GM12892 (cell line): Measurements from ENCODE around the gene RAB31.
"Not testable (repeated sequence)": the region's sequence is repeated elsewhere in the genome, so short reads cannot be mapped to it uniquely, and the experiment has no call there.

Experiments
- DNase-seq: peaks from one replicate; pipeline ENCODE4 v3.0.0; 2011; ENCODE audit not compliant: insufficient read length
- FAIRE-seq: peaks from 2 replicates; lab custom pipeline; 2011; peaks lifted over from hg19 to GRCh38; lab: Jason Lieb, UNC
- POLR2A ChIP-seq: IDR thresholded peaks from 2 replicates; pipeline ENCODE4 v1.6.1; 2011; ENCODE audit warnings: low read depth, low read length, control low read depth
- POLR2AphosphoS5 ChIP-seq: IDR thresholded peaks from 2 replicates; pipeline ENCODE4 v1.6.1; 2011; ENCODE audit warnings: low read depth, low read length, control low read depth
- TAF1 ChIP-seq: IDR thresholded peaks from 2 replicates; pipeline ENCODE4 v1.6.1; 2011; ENCODE audit warnings: low read depth, mild to moderate bottlenecking, control low read depth, low read length, borderline replicate concordance

The RAB31 gene

DNA sequence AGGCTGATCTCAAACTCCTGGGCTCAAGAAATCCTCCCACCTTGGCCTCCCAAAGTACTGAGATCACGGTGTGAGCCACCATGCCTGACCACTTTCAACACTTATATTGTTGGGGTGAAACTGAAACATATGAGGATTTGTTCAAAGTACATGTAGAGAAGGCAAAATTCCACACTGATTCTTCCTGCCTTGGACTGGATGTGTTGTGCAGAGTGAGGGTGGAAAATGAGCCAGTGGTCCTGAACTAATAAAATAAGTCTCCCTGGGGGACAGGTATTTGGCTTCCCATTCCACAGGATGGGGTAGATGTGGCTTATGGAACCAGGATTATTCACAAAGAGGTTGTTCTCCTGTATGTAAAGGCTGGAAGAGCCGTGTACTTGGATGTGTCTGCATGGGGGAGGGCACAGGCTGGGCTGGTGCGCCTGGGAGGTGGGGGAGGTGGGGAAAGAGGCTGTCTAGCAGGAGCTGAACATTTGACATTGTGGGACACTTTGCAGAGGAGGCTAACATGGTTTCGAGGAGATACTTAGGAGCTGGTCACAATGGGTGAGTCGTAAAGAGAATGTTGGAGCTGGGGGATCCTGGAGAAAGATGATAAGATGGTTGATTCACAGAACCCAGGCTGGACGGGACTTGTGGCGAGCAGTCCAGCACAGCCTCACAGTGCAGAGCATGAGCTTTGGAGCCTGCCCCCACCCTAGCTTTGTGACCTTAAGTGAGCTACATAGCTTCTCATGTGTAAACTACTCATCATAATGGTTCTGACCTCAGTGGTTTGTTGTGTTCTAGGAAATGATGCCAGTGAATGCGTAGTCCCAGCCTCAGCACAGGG lies 177.3 kb downstream of the RAB31 start, which contains the start of gene TXNDC2:
Gene TXNDC2 (plus strand): TSS at position 804 of the 835 bp plus-strand sequence. CDS start 708 bp downstream, outside the sequence.
- FAIRE-seq = no peak

DNA sequence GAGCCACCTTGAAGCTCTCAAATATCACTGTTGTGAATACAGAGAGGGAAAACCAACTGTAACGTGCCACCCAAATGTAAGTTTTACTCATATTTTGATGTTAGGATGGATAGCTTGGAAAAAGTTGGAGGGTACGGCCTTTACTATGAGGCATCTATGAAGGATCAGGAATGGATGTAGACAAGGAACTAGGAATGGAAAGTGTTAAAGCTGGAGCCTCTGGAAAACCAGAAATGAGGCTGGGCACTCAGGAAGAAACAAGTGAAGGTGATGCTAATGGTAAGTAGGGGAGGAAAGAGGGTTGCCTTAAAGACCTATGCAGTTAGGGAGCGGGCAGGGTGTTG lies 177.9 kb downstream of the RAB31 start:
- TF ChIP-seq POLR2A = no peak
- TF ChIP-seq POLR2AphosphoS5 = no peak
- no peak for TF ChIP-seq TAF1
- DNase-seq = no peak
- FAIRE-seq = no peak

More for the DNA sequence above, 177.3 kb downstream of the RAB31 start, which contains the start of gene TXNDC2:
- TF ChIP-seq POLR2A (no peak), TAF1 (no peak), POLR2AphosphoS5 (no peak)
- no peak for DNase-seq

DNA sequence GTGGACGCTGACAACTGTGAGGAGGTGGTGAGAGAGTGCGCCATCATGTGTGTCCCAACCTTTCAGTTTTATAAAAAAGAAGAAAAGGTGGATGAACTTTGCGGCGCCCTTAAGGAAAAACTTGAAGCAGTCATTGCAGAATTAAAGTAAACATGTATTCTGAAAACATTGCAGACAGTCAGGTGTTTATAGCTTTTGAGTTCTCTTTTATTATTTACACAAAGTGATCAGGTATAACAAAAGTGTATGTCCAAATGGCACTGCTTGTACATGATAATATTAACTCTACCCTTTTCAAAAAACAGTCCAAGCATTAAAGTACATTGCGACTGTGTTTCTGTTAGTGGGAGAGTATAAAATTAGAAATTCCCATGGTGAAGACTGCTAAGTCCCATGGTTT lies 179.9 kb downstream of the RAB31 start:
- TF ChIP-seq POLR2A = no peak
- no peak for TF ChIP-seq TAF1
- TF ChIP-seq POLR2AphosphoS5 = no peak
- no peak for FAIRE-seq
- no peak for DNase-seq

DNA sequence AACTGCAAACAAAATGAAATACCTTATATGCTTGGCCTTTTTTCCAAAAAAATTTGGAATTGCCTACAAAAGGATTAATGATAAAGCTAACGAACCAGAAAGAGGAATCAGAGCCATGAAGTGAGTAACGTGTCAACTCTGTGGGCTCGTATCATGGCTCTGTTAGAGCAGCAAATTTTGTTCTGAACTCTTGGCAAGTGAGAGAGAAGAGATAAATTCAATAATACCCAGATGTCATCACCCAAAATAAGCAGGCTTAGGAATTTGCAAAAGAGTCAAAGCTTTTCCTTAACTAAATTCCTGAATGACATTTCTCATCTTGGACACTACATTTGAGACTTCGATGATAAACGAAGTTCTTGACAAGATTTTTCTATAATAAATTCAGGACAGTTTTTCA lies 182.1 kb downstream of the RAB31 start:
- TF ChIP-seq POLR2A = no peak
- TF ChIP-seq POLR2AphosphoS5 = no peak
- no peak for TF ChIP-seq TAF1
- DNase-seq = no peak
- FAIRE-seq = no peak

DNA sequence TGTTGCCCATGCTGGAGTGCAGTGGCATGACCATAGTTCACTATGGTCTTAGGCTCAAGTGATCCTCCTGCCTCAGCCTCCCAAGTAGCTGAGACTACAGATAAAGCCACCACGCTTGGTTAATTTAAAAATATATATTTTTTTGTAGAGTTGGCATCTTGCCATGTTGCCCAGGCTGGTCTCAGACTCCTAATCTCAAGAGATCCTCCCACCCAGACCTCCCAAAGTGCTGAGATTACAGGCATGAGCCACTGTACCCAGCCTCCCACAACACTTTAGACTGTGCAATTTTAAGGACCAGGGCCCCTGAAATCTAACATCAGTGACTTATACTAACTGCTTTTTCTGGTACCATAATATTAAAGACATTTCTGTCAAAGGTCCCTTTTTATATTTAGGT lies 182.9 kb downstream of the RAB31 start:
- FAIRE-seq = no peak
- DNase-seq = no peak
- TF ChIP-seq POLR2AphosphoS5 (no peak), TAF1 (no peak), POLR2A (no peak)

DNA sequence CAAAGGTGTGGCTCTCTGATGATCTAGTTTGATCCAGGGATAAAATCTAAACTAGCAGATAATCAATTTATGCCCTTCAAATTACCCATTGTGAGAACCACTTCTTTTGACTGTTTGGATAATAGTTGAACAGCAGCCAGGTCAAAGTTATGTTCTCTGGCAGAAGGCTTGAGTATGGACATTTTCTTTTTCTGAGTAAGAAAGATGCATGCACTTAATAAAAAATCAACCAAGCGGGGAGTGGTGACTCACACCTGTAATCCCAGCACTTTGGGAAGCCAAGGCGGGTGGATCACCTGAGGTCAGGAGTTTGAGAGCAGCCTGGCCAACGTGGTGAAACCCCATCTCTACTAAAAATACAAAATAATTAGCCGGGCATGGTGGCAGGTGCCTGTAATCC lies 183.4 kb downstream of the RAB31 start:
- DNase-seq, FAIRE-seq: not testable (repeated sequence)

DNA sequence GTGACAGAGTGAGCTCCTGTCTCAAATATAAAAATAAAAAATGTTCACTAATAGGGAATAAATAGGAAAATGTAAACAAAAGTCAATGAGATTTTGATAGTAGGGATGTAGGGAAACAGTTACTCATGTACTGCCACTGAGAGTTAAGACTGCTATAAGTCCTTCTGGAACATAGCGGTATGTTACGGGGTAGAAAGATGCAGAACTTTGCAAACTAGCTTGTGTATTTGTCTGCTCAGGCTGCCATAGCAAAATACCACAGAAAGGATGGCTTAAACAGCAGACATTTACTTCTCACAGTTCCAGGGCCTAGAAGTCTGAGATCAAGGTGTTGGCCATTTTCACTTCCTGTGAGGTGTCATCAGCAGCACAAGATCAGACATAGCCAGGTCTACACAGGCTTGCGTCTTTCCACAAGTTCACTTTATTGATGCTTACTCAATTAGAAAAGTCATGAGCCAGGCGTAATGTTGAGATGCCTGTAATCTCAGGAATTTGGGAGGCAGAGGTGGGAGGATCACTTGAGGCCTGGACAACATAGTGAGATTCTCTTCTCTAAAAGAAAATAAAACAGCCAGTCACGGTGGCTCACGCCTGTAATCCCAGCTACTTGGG lies 186.5 kb downstream of the RAB31 start:
- no peak for TF ChIP-seq POLR2AphosphoS5
- no peak for TF ChIP-seq POLR2A
- TF ChIP-seq TAF1 = no peak
- FAIRE-seq (no peak), DNase-seq (no peak)

DNA sequence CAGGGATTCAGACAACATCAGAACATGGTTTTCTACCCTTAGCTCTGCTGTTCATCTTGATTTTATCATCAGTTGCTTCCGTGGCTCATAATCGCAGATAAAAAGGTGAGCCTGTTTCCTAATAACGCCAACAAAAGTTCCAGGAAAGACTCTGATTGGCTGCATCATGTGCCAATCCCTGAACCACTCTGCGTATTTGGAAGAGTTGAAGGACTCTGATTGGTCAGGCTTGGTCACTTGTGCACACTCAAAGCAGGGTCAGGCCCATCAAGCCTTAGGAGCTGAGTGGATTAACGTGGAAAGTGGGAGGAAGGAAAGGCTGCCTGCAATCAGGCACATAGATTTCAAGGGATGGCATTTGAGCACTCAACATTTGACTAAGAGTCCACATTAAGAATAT lies 189.0 kb downstream of the RAB31 start:
- FAIRE-seq = no peak
- TF ChIP-seq TAF1 (no peak), POLR2AphosphoS5 (no peak), POLR2A (no peak)
- no peak for DNase-seq

DNA sequence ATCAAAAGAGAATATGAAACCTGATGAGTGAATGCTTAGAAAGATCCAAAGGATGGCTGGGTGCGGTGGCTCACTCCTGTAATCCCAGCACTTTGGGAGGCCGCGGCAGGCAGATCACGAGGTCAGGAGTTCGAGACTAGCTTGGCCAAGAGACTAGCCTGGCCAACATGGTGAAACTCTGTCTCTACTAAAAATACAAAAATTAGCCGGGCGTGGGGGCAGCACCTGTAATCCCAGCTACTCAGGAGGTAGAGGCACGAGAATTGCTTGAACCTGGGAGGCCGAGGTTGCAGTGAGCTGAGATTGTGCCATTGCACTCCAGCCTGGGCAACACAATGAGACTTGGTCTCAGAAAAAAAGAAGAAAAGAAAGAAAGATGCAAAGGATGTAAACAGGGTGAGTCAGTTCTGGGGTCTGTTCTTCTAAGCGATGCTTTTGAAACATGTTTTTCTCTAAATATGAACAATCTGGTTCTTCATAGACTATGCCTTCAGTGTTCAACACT lies 189.7 kb downstream of the RAB31 start:
- not testable (repeated sequence) for FAIRE-seq, DNase-seq

DNA sequence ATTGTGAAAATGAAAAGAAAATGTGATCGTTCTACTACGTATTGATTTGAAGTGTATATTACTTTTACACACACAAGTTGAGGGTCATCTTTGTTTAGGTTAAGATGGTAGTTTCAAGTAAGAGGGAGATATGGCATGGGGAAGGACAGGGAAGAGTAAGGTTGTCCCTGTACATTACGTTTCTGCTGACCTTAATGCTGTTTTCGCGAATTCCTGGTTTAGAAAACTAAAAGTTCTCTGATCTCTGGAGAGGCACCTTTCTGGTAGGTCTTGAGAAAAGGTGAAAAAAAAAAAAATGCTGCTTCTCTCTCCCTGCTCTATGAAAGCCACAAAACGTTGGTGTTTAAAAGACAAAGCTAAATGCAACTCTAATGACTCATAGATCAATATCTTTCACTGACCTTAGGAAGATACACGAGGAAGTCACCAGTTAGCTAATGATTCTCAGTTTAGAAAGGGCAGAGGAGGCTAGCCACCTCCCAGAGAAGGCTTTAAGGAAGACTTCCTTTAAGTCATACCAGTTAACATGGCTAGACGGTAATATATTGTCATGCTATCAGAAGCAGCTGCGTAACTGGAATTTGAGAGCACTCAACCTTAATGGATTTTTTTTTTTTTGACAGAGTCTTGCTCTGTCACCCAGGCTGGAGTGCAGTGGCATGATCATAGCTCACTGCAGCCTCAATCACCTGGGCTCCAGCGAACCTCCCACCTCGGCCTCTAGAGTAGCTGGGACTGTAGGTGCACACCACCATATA lies 190.9 kb downstream of the RAB31 start:
- FAIRE-seq (no peak), DNase-seq (no peak)
- TF ChIP-seq POLR2AphosphoS5 (no peak), TAF1 (no peak), POLR2A (no peak)

DNA sequence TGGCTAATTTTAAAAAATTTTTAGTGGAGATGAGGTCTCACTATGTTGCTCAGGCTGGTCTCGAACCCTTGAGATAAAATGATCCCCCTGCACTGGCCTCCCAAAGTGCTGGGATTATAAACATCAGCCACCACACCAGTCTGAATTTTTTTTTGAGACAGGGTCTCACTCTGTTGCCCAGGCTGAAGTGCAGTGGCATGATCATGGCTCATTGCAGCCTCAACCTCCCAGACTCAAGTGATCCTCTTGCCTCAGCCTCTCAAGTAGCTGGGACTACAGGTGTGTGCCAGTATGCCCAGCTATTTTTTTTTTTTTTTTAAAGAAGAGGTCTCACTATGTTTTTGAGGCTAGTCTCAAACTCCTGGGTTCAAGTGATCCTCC lies 191.4 kb downstream of the RAB31 start:
- FAIRE-seq, DNase-seq: not testable (repeated sequence)

DNA sequence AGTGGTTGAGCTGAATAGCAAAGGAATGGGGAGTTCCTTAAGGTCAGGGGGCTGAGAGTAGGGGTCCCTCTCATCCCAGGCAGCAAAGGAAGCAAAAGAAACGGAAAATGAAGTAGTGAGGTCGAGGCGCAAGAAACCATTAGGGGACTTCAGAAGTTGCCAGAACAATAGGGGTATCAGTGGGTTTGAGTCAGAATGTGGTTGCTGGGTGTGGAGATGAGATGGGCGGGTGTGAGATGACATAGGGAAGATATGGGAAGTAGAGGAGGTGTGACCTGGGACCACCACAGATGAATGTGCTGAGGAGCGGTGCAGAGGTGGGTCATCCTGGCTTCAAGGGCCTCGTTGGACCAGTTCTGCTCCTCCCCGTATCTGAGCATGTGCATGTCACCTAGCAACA lies 192.6 kb downstream of the RAB31 start:
- FAIRE-seq = no peak
- DNase-seq = no peak
- TF ChIP-seq TAF1 (no peak), POLR2AphosphoS5 (no peak)
